Measurements from ENCODE around the gene ANOS1.

GRCh38 chrX:8591501-8591900 is 140.4 kb downstream of the ANOS1 start:
- TF ChIP-seq CTCF (IDR thresholded peaks at IDR 0.05 in 4 of 5, conservative IDR thresholded peaks at IDR 0.05 in 1 of 5) (no peak), POLR2A (IDR thresholded peaks at IDR 0.05) (no peak)
